Chondrocyte (in vitro differentiated cells): ENCODE data around the gene C1orf210. TPM values are rescaled to one million over a fixed set of nuclear protein-coding genes. Genes with fewer than 3 reads are reported as not detected.
A peak's percentile ranks its signal among the peaks of the same experiment; 100 is the strongest.

Source experiments
- DNase-seq: peaks from one replicate; pipeline ENCODE4 v3.0.0; 2021; ENCODE audit warnings: mixed read lengths, low spot score
- H3K27ac Mint-ChIP-seq: one replicate; pipeline ENCODE4 v1.8.0; 2021; ENCODE audit warnings: mild to moderate bottlenecking, moderate library complexity, mixed read lengths; ENCODE audit not compliant: unreplicated experiment
- H3K27me3 Mint-ChIP-seq: 2 replicates; pipeline ENCODE4 v1.8.0; 2021; ENCODE audit warnings: low read depth, mixed read lengths
- H3K36me3 Mint-ChIP-seq: 2 replicates; pipeline ENCODE4 v1.8.0; 2021; ENCODE audit warnings: low read depth, mixed read lengths
- H3K4me1 Mint-ChIP-seq: 2 replicates; pipeline ENCODE4 v1.8.0; 2021; ENCODE audit warnings: low read depth, mild to moderate bottlenecking, mixed read lengths
- H3K4me3 Mint-ChIP-seq: one replicate; pipeline ENCODE4 v1.8.0; 2021; ENCODE audit warnings: mild to moderate bottlenecking, moderate library complexity, mixed read lengths; ENCODE audit not compliant: unreplicated experiment
- H3K9me3 Mint-ChIP-seq: 2 replicates; pipeline ENCODE4 v1.8.0; 2021; ENCODE audit warnings: low read depth, mixed read lengths
- CTCF ChIP-seq: fragments of 200-600 bp; sonication (generic); IDR thresholded peaks from 2 replicates; pipeline ENCODE4 v1.5.0; 2021; ENCODE audit warnings: antibody characterized with exemption, mild to moderate bottlenecking, moderate library complexity
- total RNA-seq: library from RNA; stranded (reverse); gene quantifications from 3 replicates; pipeline ENCODE4 v1.2.1, GENCODE V29; 2021

The C1orf210 gene
- total RNA-seq, 1 donor from 2014 or later = not detected

- DNase-seq = no peak
- H3K36me3 Mint-ChIP-seq = peaks cover 2% of the 10 kb centered on the region
- no peak overlapping the region for H3K4me3 Mint-ChIP-seq
- H3K4me1 Mint-ChIP-seq = peaks cover 4% of the 10 kb centered on the region
- H3K9me3 Mint-ChIP-seq = peaks cover 4% of the 10 kb centered on the region
- no peak overlapping the region for H3K27ac Mint-ChIP-seq
- TF ChIP-seq CTCF = no peak
- no peaks in the 10 kb centered on the region for H3K27me3 Mint-ChIP-seq
Observed at GRCh38 chr1:43241413-43241836, 44.0 kb downstream of the C1orf210 start.

DNA sequence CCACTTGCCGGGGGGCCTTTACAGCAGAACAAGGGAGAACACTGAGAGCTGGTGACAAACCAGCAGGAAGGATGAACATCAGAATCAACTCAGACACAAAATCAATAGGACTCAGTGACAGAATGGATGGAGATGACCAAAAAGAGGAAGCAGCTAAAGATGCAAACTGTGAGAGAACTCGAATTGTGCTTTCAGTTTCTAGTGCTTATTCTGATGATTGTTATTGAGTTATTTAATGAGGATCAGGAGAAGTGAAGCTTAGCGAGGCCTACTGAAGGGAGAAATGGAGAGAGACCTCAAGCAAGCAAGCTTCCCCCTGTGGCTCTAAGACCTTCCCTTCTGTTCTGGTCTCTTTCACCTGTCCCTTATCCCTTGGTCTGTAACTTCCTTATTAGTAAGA, 45.9 kb downstream of the C1orf210 start:
- Mint-ChIP-seq H3K9me3 (no peaks in the 10 kb centered on the region), H3K4me1 (peaks cover 10% of the 10 kb centered on the region), H3K27ac (no peak overlapping the region), H3K27me3 (no peaks in the 10 kb centered on the region), H3K36me3 (peaks cover 2% of the 10 kb centered on the region), H3K4me3 (no peak overlapping the region)
- TF ChIP-seq CTCF = no peak
- no peak for DNase-seq

- H3K27me3 Mint-ChIP-seq = no peaks in the 10 kb centered on the region
- no peak for DNase-seq
- no peak for TF ChIP-seq CTCF
- H3K27ac Mint-ChIP-seq = no peak overlapping the region
- peaks cover 2% of the 10 kb centered on the region for H3K36me3 Mint-ChIP-seq
- H3K9me3 Mint-ChIP-seq = no peaks in the 10 kb centered on the region
- peaks cover 10% of the 10 kb centered on the region for H3K4me1 Mint-ChIP-seq
- H3K4me3 Mint-ChIP-seq = no peak overlapping the region
Observed at GRCh38 chr1:43238991-43239469, 46.4 kb downstream of the C1orf210 start.

GRCh38 chr1:43238085-43238484, 47.3 kb downstream of the C1orf210 start:
- Mint-ChIP-seq H3K36me3 (peaks cover 2% of the 10 kb centered on the region), H3K27ac (no peak overlapping the region), H3K4me1 (peaks cover 13% of the 10 kb centered on the region), H3K4me3 (no peak overlapping the region), H3K27me3 (no peaks in the 10 kb centered on the region), H3K9me3 (no peaks in the 10 kb centered on the region)
- DNase-seq = no peak
- TF ChIP-seq CTCF = peak; percentile 83

DNA sequence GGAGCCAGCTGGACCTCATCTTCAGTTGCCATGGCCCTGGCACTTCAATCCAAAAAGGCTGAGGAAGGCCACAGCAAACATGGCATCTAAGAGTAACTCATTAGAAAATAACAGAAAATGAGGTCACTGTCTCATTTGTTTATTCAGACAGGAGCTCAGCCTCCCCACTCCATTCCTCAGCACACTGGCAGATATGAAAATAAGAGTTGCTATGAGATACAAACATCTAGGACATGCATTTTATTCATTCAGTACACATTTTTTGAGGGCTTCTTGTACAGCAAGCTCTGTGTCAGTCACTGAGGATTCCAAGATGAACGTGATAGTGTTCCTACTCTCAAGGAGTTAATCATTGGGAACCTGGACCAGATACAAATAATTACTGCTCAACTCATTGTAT, 48.3 kb downstream of the C1orf210 start:
- TF ChIP-seq CTCF = no peak
- Mint-ChIP-seq H3K9me3 (no peaks in the 10 kb centered on the region), H3K27me3 (no peaks in the 10 kb centered on the region), H3K27ac (no peak overlapping the region), H3K4me1 (peaks cover 22% of the 10 kb centered on the region), H3K4me3 (no peak overlapping the region), H3K36me3 (peaks cover 2% of the 10 kb centered on the region)
- DNase-seq = no peak
